H1 (cell line): Measurements from ENCODE around the gene PLCH2. TPM values are rescaled to one million over a fixed set of nuclear protein-coding genes. Genes with fewer than 3 reads are reported as not detected.

Experiments
- BRCA1 ChIP-seq: IDR thresholded peaks from 2 replicates; pipeline ENCODE4 v1.6.1; 2012; ENCODE audit warnings: low read depth, low read length, improper control_type of control experiment
- CBX8 ChIP-seq: fragments of 300-800, 300-1000 bp; sonication (generic); IDR thresholded peaks from 2 replicates; pipeline ENCODE4 v1.7.1; 2016; ENCODE audit warnings: low read depth, low read length, borderline replicate concordance
- CHD7 ChIP-seq: fragments of 300-600 bp; sonication (generic); IDR thresholded peaks from 2 replicates; pipeline ENCODE4 v1.7.1; 2012; ENCODE audit warnings: low read length, moderate library complexity, mild to moderate bottlenecking, inconsistent platforms; ENCODE audit not compliant: insufficient replicate concordance
- HDAC2 ChIP-seq, 2 experiments: fragments of 300-600 bp in 1 of 2; sonication (generic) in 1 of 2; IDR thresholded peaks; 2 replicates each; pipeline ENCODE4 v1.6.1; 2011 to 2012; ENCODE audit warnings: low read depth in 2 of 2, low read length in 2 of 2, mild to moderate bottlenecking in 2 of 2, moderate library complexity in 2 of 2, borderline replicate concordance in 1 of 2, inconsistent platforms in 1 of 2
- POLR2A ChIP-seq, 2 experiments: IDR thresholded peaks; 1 replicate in 1 of 2; 2 replicates in 1 of 2; pipeline ENCODE4 v1.6.1; 2011; ENCODE audit warnings: low read depth in 2 of 2, low read length in 2 of 2, mild to moderate bottlenecking in 2 of 2; ENCODE audit errors: control extremely low read depth in 1 of 2
- RXRA ChIP-seq: IDR thresholded peaks from 2 replicates; pipeline ENCODE4 v1.6.1; 2011; ENCODE audit warnings: low read depth, mild to moderate bottlenecking, low read length, moderate library complexity; ENCODE audit not compliant: insufficient read depth
- SIN3A ChIP-seq, 2 experiments: IDR thresholded peaks in 1 of 2; conservative IDR thresholded peaks in 1 of 2; 2 replicates each; pipeline ENCODE4 v1.6.1; 2011 to 2012; ENCODE audit warnings: low read length in 2 of 2, improper control_type of control experiment in 1 of 2, low read depth in 1 of 2, mild to moderate bottlenecking in 1 of 2
- SIRT6 ChIP-seq: IDR thresholded peaks from one replicate; pipeline ENCODE4 v1.7.1; 2012; ENCODE audit warnings: low read length, inconsistent platforms
- SP1 ChIP-seq: IDR thresholded peaks from 2 replicates; pipeline ENCODE4 v1.6.1; 2011; ENCODE audit warnings: low read depth, low read length
- polyA plus RNA-seq, 7 experiments: library from polyadenylated mRNA; depleted of rRNA in 3 of 7; stranded (reverse) in 5 of 7; unstranded in 2 of 7; fragments of >200 nt in 5 of 7; fragments of 200-250 nt in 2 of 7; gene quantifications; 1 replicate in 5 of 7; 2 replicates in 1 of 7; 4 replicates in 1 of 7; pipeline versions ENCODE4 v1.2.1 to v1.2.3, GENCODE V29; 2011 to 2013; ENCODE audit warnings: missing spikeins in 2 of 7, mixed read lengths in 2 of 7
- total RNA-seq: library from RNA; stranded (reverse); fragmentation: NEBNext Ultra II Directional; extraction: Animal tissue kit (Norgen Biotek cat#: 25700); gene quantifications from 2 replicates; pipeline ENCODE4 v1.2.1, GENCODE V29; 2021

PLCH2 gene
- total and polyA plus RNA-seq, 2 of the 8 experiments (the other 6 are each of a cell fraction or from before 2014, with no cell fraction given), result 0.14 to 0.19 TPM

GRCh38 chr1:2470290-2471158 lies 5.6 kb upstream of the PLCH2 start (continued):
- TF ChIP-seq CHD7, result no peak
- TF ChIP-seq BRCA1, result no peak
- no peak for TF ChIP-seq SIN3A (conservative IDR thresholded peaks at IDR 0.05 in 1 of 2, IDR thresholded peaks at IDR 0.05 in 1 of 2; ENCODE audit: low read depth in 1 of 2, low read length in 2 of 2)
- no peak for TF ChIP-seq CBX8
- TF ChIP-seq HDAC2 (IDR thresholded peaks at IDR 0.05; ENCODE audit: borderline replicate concordance in 1 of 2, low read depth in 2 of 2, low read length in 2 of 2), result no peak
- TF ChIP-seq RXRA, result no peak
- TF ChIP-seq POLR2A (IDR thresholded peaks at IDR 0.05; ENCODE audit: control extremely low read depth in 1 of 2, low read depth in 2 of 2, low read length in 2 of 2), result no peak
- no peak for TF ChIP-seq SIRT6
- no peak for TF ChIP-seq SP1
